ENCODE data around the gene TMEM202. TPM values are rescaled to one million over a fixed set of nuclear protein-coding genes. Genes with fewer than 3 reads are reported as not detected.
A peak's percentile ranks its signal among the peaks of the same experiment; 100 is the strongest.

The TMEM202 gene, protein sequence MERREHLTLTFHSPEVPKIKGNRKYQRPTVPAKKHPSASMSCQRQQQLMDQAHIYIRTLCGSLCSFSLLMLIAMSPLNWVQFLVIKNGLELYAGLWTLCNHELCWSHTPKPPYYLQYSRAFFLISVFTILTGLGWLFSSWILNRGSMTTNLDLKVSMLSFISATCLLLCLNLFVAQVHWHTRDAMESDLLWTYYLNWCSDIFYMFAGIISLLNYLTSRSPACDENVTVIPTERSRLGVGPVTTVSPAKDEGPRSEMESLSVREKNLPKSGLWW
- not detected for total RNA-seq (2013)
- polyA plus RNA-seq: not detected
- polyA minus RNA-seq: not detected in 2 replicates
- total RNA-seq: 0 to 0.81 (median 0.03) reads per million in 11 experiments

- Mint-ChIP-seq H3K4me3 (peak within 1 kb of the TSS in 1 of 2 donors; percentile 55), H3K36me3 (no peaks in the 10 kb centered on the region), H3K4me1 (peaks cover 16% of the 10 kb centered on the region), H3K27me3 (ENCODE audit: low read depth in 3 of 3) (peaks cover 0 to 5% (median 4%) of the 10 kb centered on the region in 3 donors), H3K27ac (peak within 1 kb of the TSS in 3 of 7 donors; percentile 37 to 66 (median 47)), H3K9me3 (peaks cover 0 to 10% (median 6%) of the 10 kb centered on the region in 7 donors)
- Histone ChIP-seq H3K79me2 (ENCODE audit: insufficient read depth, low read length) (no peaks in the 10 kb centered on the region), H3K27me3 (ENCODE audit: control insufficient read depth in 2 of 2, insufficient read depth in 2 of 2, low read length in 2 of 2) (no peaks in the 10 kb centered on the region), H3K4me1 (ENCODE audit: control insufficient read depth in 1 of 2, insufficient read depth in 2 of 2, low read length in 2 of 2) (peaks cover 10 to 11% of the 10 kb centered on the region in 2 donors), H3K27ac (ENCODE audit: low read depth in 1 of 2, low read length in 2 of 2) (peak within 1 kb of the TSS in 1 of 2 donors; percentile 33), H3K36me3 (replicated peaks in 1 of 2; ENCODE audit: control insufficient read depth in 1 of 2, insufficient read depth in 2 of 2, low read length in 2 of 2) (no peaks in the 10 kb centered on the region), H2AFZ (ENCODE audit: insufficient read depth, low read depth, low read length, poor library complexity, severe bottlenecking) (peak within 1 kb of the TSS; percentile 54), H3K4me3 (replicated peaks in 1 of 3; ENCODE audit: low read depth in 2 of 3, low read length in 3 of 3) (no peak within 1 kb of the TSS), H3K9ac (ENCODE audit: insufficient read depth, low read length, poor library complexity, severe bottlenecking) (no peak within 1 kb of the TSS), H4K20me1 (ENCODE audit: insufficient read depth, low read length) (no peaks in the 10 kb centered on the region), H3K9me3 (replicated peaks in 1 of 2; ENCODE audit: control insufficient read depth in 1 of 2, insufficient read depth in 1 of 2, low read length in 2 of 2) (no peaks in the 10 kb centered on the region), H3K4me2 (replicated peaks; ENCODE audit: extremely low read depth, low read length, poor library complexity, severe bottlenecking) (no peak within 1 kb of the TSS)
- 50% methylated on average over 1 of the region's 4 CpGs for WGBS (ENCODE audit: insufficient coverage)
- DNase-seq: no peak
- no peak for TF ChIP-seq CTCF (IDR thresholded peaks at IDR 0.05)
- intact Hi-C loops (cut with micrococcal nuclease): no loop called here
Measured at GRCh38 chr15:72397796-72398588, at the start of gene TMEM202. Gene TMEM202, plus strand, starts transcription at chr15:72398305. Its CDS starts 22 bp downstream, at chr15:72398327.

DNA sequence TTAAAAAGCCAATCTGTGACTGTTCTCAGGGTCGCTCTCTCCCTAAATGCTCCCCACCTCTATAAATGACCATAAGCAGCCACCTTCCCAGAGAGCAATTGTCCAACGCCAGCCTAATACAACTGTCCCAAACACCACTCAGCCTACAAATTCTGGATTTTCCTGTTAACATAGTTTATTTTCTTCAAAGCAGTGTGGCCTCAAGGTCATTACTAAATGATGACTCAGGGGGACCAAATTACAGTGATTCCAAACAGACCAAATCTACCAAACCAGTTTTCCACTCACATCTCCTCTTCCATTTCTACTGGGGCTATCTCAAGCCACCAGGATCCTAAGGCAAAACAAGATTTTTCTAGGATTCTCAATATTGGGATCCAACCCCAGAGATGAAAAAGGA lies 44.8 kb upstream of the TMEM202 start:
- peak overlapping the region in 1 of 7 donors; percentile 60 for H3K27ac Mint-ChIP-seq
- no peaks in the 10 kb centered on the region for H3K27me3 Mint-ChIP-seq (ENCODE audit: low read depth in 3 of 3)
- 100% methylated on average over 2 of the region's 2 CpGs for WGBS (ENCODE audit: insufficient coverage)
- no peaks in the 10 kb centered on the region for H3K9me3 Mint-ChIP-seq
- TF ChIP-seq CTCF (IDR thresholded peaks at IDR 0.05): no peak
- no peaks in the 10 kb centered on the region for H3K9me3 ChIP-seq (replicated peaks in 1 of 2; ENCODE audit: control insufficient read depth in 1 of 2, insufficient read depth in 1 of 2, low read length in 2 of 2)
- H3K4me3 ChIP-seq (replicated peaks in 1 of 3; ENCODE audit: low read depth in 2 of 3, low read length in 3 of 3): no peak overlapping the region
- H4K20me1 ChIP-seq (ENCODE audit: insufficient read depth, low read length): peaks cover 34% of the 10 kb centered on the region
- intact Hi-C loops (cut with micrococcal nuclease): no loop called here
- peaks cover 21% of the 10 kb centered on the region for H3K4me1 Mint-ChIP-seq
- peaks cover 77 to 99% of the 10 kb centered on the region in 2 donors for H3K36me3 ChIP-seq (replicated peaks in 1 of 2; ENCODE audit: control insufficient read depth in 1 of 2, insufficient read depth in 2 of 2, low read length in 2 of 2)
- no peak overlapping the region for H3K4me2 ChIP-seq (replicated peaks; ENCODE audit: extremely low read depth, low read length, poor library complexity, severe bottlenecking)
- H3K4me3 Mint-ChIP-seq: no peak overlapping the region
- H3K79me2 ChIP-seq (ENCODE audit: insufficient read depth, low read length): peaks cover 24% of the 10 kb centered on the region
- DNase-seq: no peak
- no peaks in the 10 kb centered on the region for H3K27me3 ChIP-seq (ENCODE audit: control insufficient read depth in 2 of 2, insufficient read depth in 2 of 2, low read length in 2 of 2)
- peaks cover 12 to 19% of the 10 kb centered on the region in 2 donors for H3K4me1 ChIP-seq (ENCODE audit: control insufficient read depth in 1 of 2, insufficient read depth in 2 of 2, low read length in 2 of 2)
- no peak overlapping the region for H3K27ac ChIP-seq (ENCODE audit: low read depth in 1 of 2, low read length in 2 of 2)
- H2AFZ ChIP-seq (ENCODE audit: insufficient read depth, low read depth, low read length, poor library complexity, severe bottlenecking): no peak overlapping the region
- no peak overlapping the region for H3K9ac ChIP-seq (ENCODE audit: insufficient read depth, low read length, poor library complexity, severe bottlenecking)
- peaks cover 79 to 99% of the 10 kb centered on the region in 2 donors for H3K36me3 Mint-ChIP-seq
